HepG2 (cell line): ENCODE measurements around the gene SYPL2. TPM values are rescaled to one million over a fixed set of nuclear protein-coding genes. Genes with fewer than 3 reads are reported as not detected.

Source experiments
- ATAC-seq: fragments of 200-7000 bp; cut with Tn5 transposase; 3 replicates; pipeline ENCODE4 v1.9.1; 2020; ENCODE audit warnings: mild to moderate bottlenecking, moderate library complexity
- BruUV-seq: library from RNA; stranded (reverse); fragments of 400-500 nt; replicated peaks from 2 replicates; lab custom pipeline; 2021; lab: Mats Ljungman, UMichigan
- CTCF ChIA-PET: fragments of 300-600 bp; formaldehyde crosslinking; extraction: SDS; loops from one replicate; lab custom pipeline; 2021; ENCODE audit warnings: low total read pairs, inconsistent platforms, low intra/inter-chr PET ratio; lab: Yijun Ruan, JAX
- POLR2A ChIA-PET: fragments of 350-600 bp; sonication (Branson Sonifier 250); formaldehyde crosslinking; loops from one replicate; lab custom pipeline; 2020; ENCODE audit warnings: antibody characterized with exemption, inconsistent platforms; lab: Yijun Ruan, JAX
- DNase-seq: peaks from one replicate; pipeline ENCODE4 v3.0.0-alpha.2; 2015; ENCODE audit warnings: low spot score
- FAIRE-seq: peaks from 3 replicates; lab custom pipeline; 2011; peaks lifted over from hg19 to GRCh38; lab: Jason Lieb, UNC
- H2AFZ ChIP-seq: one replicate; pipeline ENCODE4 v1.6.1; 2011; ENCODE audit warnings: low read length, inconsistent platforms
- H3K27ac ChIP-seq: fragments of 300-600 bp; 3 replicates; pipeline ENCODE4 v1.8.0; 2011; ENCODE audit warnings: mixed run types, mild to moderate bottlenecking, mixed read lengths, low read length, inconsistent platforms; ENCODE audit not compliant: insufficient read depth; ENCODE audit errors: extremely low read length
- H3K27me3 ChIP-seq, 2 experiments: fragments of 200-600 bp in 1 of 2; 2 replicates in 1 of 2; 3 replicates in 1 of 2; pipeline versions ENCODE4 v1.6.0 to v1.8.0; 2011; ENCODE audit warnings: low read length in 2 of 2, mild to moderate bottlenecking in 2 of 2, moderate library complexity in 2 of 2, inconsistent platforms in 1 of 2; ENCODE audit not compliant: insufficient read depth in 2 of 2, control insufficient read depth in 1 of 2
- H3K36me3 ChIP-seq, 2 experiments: fragments of 200-600 bp in 1 of 2; replicated peaks in 1 of 2; 2 replicates in 1 of 2; 3 replicates in 1 of 2; pipeline versions ENCODE4 v1.5.1 to v1.8.0; 2011; ENCODE audit warnings: low read length in 2 of 2, inconsistent platforms in 1 of 2; ENCODE audit not compliant: insufficient read depth in 2 of 2, control insufficient read depth in 1 of 2
- H3K4me1 ChIP-seq: 2 replicates; pipeline ENCODE4 v1.5.1; 2012; ENCODE audit warnings: low read length, inconsistent platforms; ENCODE audit not compliant: insufficient read depth
- H3K4me2 ChIP-seq: 2 replicates; pipeline ENCODE4 v1.6.0; 2011; ENCODE audit warnings: low read depth, low read length, inconsistent platforms
- H3K4me3 ChIP-seq, 3 experiments: fragments of 200-600 bp in 1 of 3; sonication (generic), shearing (Covaris generic) in 1 of 3; replicated peaks in 1 of 3; 2 replicates each; pipeline ENCODE4 v1.5.1; 2011 to 2016; ENCODE audit warnings: low read length in 3 of 3, inconsistent platforms in 2 of 3, low read depth in 2 of 3, mild to moderate bottlenecking in 2 of 3, control low read depth in 1 of 3, mixed read lengths in 1 of 3; ENCODE audit not compliant: insufficient read depth in 1 of 3
- H3K79me2 ChIP-seq: one replicate; pipeline ENCODE4 v1.6.1; 2011; ENCODE audit warnings: low read length, inconsistent platforms; ENCODE audit not compliant: insufficient read depth
- H3K9ac ChIP-seq: 2 replicates; pipeline ENCODE4 v1.6.0; 2011; ENCODE audit warnings: mild to moderate bottlenecking, low read depth, low read length, inconsistent platforms; ENCODE audit not compliant: insufficient read depth
- H3K9me3 ChIP-seq: 2 replicates; pipeline ENCODE4 v1.5.1; 2012; ENCODE audit warnings: mild to moderate bottlenecking, low read length
- H4K20me1 ChIP-seq: 2 replicates; pipeline ENCODE4 v1.6.0; 2011; ENCODE audit warnings: inconsistent platforms, mild to moderate bottlenecking, low read length, moderate library complexity; ENCODE audit not compliant: insufficient read depth
- GLMP ChIP-seq: sonication (generic); formaldehyde crosslinking; IDR thresholded peaks from 2 replicates; pipeline ENCODE4 v1.9.0; 2021; ENCODE audit warnings: missing genetic modification reagents, mild to moderate bottlenecking, borderline replicate concordance
- PRDM10 ChIP-seq: sonication (generic); formaldehyde crosslinking; IDR thresholded peaks from 2 replicates; pipeline ENCODE4 v1.4.0; 2020; ENCODE audit warnings: low read depth, missing genetic modification reagents
- whole genome bisulfite sequencing: methylation state at CpG from one replicate; pipeline ENCODE4 v1.1.6; 2017; ENCODE audit warnings: low lambda C conversion rate; 5-methylcytosine and 5-hydroxymethylcytosine counted together
- in situ Hi-C: cut with HindIII; loops from 2 replicates; pipeline ENCODE4 v1.10.0; 2017; ENCODE audit warnings: low pct_unique_long_range_greater_than_20kb; ENCODE audit not compliant: extremely low pct_ligation_motif_present
- intact Hi-C: fragments of 100-400 bp; cut with micrococcal nuclease; formaldehyde crosslinking; loops from one replicate; pipeline ENCODE4 v1.10.0; 2022; ENCODE audit not compliant: unreplicated experiment
- polyA plus RNA-seq, 8 experiments: library from polyadenylated mRNA; depleted of rRNA in 3 of 8; stranded (reverse) in 7 of 8; unstranded in 1 of 8; fragments of >200 nt; fragmentation: Illumina TruSeq in 4 of 8; extraction: Trizol in 4 of 8; gene quantifications; 2 replicates each; pipeline versions ENCODE4 v1.2.1 to v1.2.3, GENCODE V29; 2011 to 2016; ENCODE audit warnings: low read depth in 4 of 8, missing spikeins in 1 of 8, mixed read lengths in 1 of 8; ENCODE audit not compliant: insufficient read depth in 1 of 8
- total RNA-seq, 5 experiments: library from RNA; depleted of rRNA; stranded (reverse); fragments of >200 nt; fragmentation: Illumina TruSeq; extraction: Trizol; gene quantifications; 2 replicates each; pipeline ENCODE4 v1.2.3, GENCODE V29; 2016; ENCODE audit warnings: low read depth in 1 of 5

Gene SYPL2
- total and polyA plus RNA-seq, 2 of the 13 experiments (the other 11 are each of a cell fraction or from before 2014, with no cell fraction given) = 0.17 to 0.24 TPM

- Histone ChIP-seq H3K27me3 (peaks cover 0 to 64% of the 10 kb centered on the region in 2 experiments; a peak in 4 of 5 replicates), H3K27ac (no peak overlapping the region), H4K20me1 (no peaks in the 10 kb centered on the region), H3K9me3 (no peaks in the 10 kb centered on the region), H3K36me3 (no peaks in the 10 kb centered on the region), H3K9ac (no peak overlapping the region), H2AFZ (no peak overlapping the region), H3K4me2 (peak overlapping the region; percentile 62), H3K79me2 (no peaks in the 10 kb centered on the region), H3K4me3 (peak overlapping the region in 2 of 3 experiments; percentile 62 to 75; a peak in 2 of 6 replicates), H3K4me1 (peaks cover 19% of the 10 kb centered on the region)
- in situ Hi-C loops (no loop called here), intact Hi-C loops (no loop called here)
- no peak for FAIRE-seq
- CTCF ChIA-PET = no interaction called here
- WGBS = 11% methylated on average over 17 of the region's 23 CpGs
- POLR2A ChIA-PET = no interaction called here
- DNase-seq = no peak
- BruUV-seq = no TSS peak
- ATAC-seq = peak; percentile 51
- TF ChIP-seq GLMP = no peak
- TF ChIP-seq PRDM10 (CRISPR knock-in tag) = 0 out of 2 replicates have a peak, but pooled peaks have one; percentile 32
These were observed 993 bp downstream of the SYPL2 start for GRCh38 chr1:109467301-109467777.
